ENCODE data around the gene TTC38.

TTC38 gene

DNA sequence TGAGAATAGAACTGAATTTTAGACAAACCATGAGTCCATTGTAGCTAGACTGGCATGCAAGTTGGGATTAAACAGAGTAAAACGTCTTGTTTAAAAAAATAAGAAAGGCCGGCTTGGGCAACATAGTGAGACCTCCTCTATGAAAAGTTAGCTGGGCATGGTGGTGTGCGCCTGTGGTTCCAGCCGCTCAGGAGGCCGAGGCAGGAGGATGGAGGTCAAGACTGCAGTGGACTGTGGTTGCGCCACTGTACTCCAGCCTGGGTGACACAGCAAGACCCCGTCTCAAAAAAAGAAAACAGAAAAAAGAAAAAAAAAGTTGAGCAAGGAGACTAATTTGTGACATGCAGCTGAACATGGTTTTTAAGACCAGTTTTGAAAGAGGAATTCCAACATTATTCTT is 41.2 kb upstream of the TTC38 start:
- no peak overlapping the region for H3K4me3 ChIP-seq (ENCODE audit: low read depth, low read length)
- no peak for TF ChIP-seq CTCF (IDR thresholded peaks at IDR 0.05; ENCODE audit: insufficient read depth, low read depth, low read length, missing control alignments)
- no peak for DNase-seq (ENCODE audit: low read depth)

DNA sequence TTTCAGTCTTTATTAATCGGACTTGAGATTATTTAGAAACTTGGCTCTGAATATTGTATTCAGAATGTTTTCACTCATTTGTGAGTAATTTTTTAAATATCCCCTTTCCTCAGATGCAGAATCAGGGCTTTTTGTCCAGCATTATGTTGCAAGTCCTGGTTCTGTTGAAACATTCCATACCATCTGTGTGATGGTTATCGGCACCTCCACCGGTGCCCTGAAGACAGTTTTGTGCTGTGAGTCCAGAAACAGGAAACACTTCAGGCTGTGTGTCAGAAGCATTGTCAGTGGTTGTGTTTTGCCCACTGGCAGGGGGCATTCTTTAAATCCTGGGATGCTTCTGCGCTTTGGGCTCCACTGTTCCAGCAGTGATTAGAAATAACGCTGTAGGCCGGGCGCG is 38.1 kb upstream of the TTC38 start:
- H3K4me3 ChIP-seq (ENCODE audit: low read depth, low read length) = no peak overlapping the region
- no peak for TF ChIP-seq CTCF (IDR thresholded peaks at IDR 0.05; ENCODE audit: insufficient read depth, low read depth, low read length, missing control alignments)
- no peak for DNase-seq (ENCODE audit: low read depth)

DNA sequence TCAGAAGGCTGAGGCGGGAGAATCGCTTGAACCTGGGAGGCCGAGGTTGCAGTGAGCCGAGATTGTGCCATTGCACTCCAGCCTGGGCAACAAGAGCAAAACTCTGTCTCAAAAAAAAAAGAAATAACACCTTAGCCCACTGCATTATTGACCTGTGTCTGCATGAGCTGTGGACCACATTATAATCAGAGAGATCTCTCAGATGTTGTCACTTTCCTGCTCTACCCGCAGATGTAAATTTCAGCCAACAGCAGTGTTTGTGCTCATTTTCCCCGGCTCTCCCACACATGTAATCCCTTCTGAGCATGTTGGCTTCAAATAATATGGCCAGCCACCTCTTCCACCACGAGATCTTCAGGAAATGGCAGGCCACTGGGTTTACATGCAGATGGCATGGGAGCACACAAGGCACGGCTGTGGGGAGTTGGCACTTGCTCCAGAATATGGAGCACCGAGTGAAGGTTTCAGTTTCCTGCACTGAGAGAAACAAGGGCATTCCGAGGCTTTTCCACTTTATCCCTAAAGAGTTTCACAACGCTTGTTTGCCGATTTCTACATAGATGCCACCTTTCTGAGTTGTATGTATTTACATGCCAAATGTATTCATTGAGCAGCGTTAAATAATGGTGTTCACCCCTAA is 37.4 kb upstream of the TTC38 start:
- no peak for TF ChIP-seq CTCF (IDR thresholded peaks at IDR 0.05; ENCODE audit: insufficient read depth, low read depth, low read length, missing control alignments)
- H3K4me3 ChIP-seq (ENCODE audit: low read depth, low read length) = no peak overlapping the region
- no peak for DNase-seq (ENCODE audit: low read depth)

- no peak overlapping the region for H3K4me3 ChIP-seq (ENCODE audit: low read depth, low read length)
- no peak for TF ChIP-seq CTCF (IDR thresholded peaks at IDR 0.05; ENCODE audit: insufficient read depth, low read depth, low read length, missing control alignments)
- no peak for DNase-seq (ENCODE audit: low read depth)
Observed at GRCh38 chr22:46233231-46233630, 34.6 kb upstream of the TTC38 start.

GRCh38 chr22:46234969-46235368 is 32.8 kb upstream of the TTC38 start:
- TF ChIP-seq CTCF (IDR thresholded peaks at IDR 0.05; ENCODE audit: insufficient read depth, low read depth, low read length, missing control alignments) = no peak

GRCh38 chr22:46237453-46238124 is 30.2 kb upstream of the TTC38 start:
- no peak for TF ChIP-seq CTCF (IDR thresholded peaks at IDR 0.05; ENCODE audit: insufficient read depth, low read depth, low read length, missing control alignments)
- DNase-seq (ENCODE audit: low read depth) = no peak
- no peak overlapping the region for H3K4me3 ChIP-seq (ENCODE audit: low read depth, low read length)

More at GRCh38 chr22:46234969-46235368, 32.8 kb upstream of the TTC38 start:
- H3K4me3 ChIP-seq (ENCODE audit: low read depth, low read length) = no peak overlapping the region
- DNase-seq (ENCODE audit: low read depth) = no peak

DNA sequence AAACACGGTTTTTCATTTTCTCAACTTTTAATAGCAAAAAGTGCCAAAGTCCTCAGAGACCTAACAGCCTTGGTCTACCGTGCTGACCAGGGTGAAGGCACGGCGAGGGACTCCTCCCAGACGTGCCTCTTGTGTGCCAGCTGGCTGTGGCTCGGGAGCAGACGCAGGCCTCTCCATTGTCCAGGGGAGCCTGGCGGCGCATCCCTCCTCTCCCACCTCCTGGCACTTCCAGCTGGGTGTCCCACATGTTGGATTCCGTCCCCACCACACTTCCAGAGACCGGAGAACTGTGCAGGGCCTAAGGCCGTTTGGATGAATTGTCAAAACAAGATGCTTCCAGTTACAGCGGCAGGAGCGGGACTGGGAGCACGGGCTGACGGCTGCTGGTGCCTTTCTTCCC is 29.3 kb upstream of the TTC38 start:
- DNase-seq (ENCODE audit: low read depth) = no peak
- H3K4me3 ChIP-seq (ENCODE audit: low read depth, low read length) = no peak overlapping the region
- TF ChIP-seq CTCF (IDR thresholded peaks at IDR 0.05; ENCODE audit: insufficient read depth, low read depth, low read length, missing control alignments) = no peak
